ACHN (cell line): ENCODE measurements around the gene GATAD2B.
"Not testable (repeated sequence)": the region's sequence is repeated elsewhere in the genome, so short reads cannot be mapped to it uniquely, and the experiment has no call there.

ENCODE experiments used
- DNase-seq: peaks from one replicate; pipeline ENCODE4 v3.0.0-alpha.2; 2015
- in situ Hi-C: cut with HindIII; loops from 2 replicates; pipeline ENCODE4 v1.10.0; 2017; ENCODE audit warnings: low sequenced_read_pairs, low pct_ligation_motif_present, low pct_unique_long_range_greater_than_20kb

GATAD2B gene

DNA sequence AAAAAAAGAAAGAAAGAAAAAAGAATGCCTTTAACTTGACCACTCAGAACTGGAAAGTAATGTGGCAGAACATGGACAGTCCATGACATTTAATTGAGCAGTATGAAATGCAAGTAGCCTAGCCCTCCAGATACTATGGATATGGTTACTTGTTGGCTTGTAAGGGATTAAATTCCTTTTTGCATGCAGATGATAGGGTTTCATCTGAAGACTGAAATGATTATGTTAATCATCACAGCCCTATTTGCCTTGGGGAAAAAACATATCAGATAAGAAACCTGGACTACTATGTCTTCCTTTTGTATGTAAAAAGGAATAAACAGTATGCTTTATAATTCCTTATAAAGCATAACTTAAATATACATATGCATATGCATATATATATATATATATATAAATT, 66.0 kb downstream of the GATAD2B start:
- in situ Hi-C loops = no loop called here
- DNase-seq = no peak

GRCh38 chr1:153852170-153852569, 70.6 kb downstream of the GATAD2B start:
- DNase-seq = no peak
- in situ Hi-C loops = no loop called here

DNA sequence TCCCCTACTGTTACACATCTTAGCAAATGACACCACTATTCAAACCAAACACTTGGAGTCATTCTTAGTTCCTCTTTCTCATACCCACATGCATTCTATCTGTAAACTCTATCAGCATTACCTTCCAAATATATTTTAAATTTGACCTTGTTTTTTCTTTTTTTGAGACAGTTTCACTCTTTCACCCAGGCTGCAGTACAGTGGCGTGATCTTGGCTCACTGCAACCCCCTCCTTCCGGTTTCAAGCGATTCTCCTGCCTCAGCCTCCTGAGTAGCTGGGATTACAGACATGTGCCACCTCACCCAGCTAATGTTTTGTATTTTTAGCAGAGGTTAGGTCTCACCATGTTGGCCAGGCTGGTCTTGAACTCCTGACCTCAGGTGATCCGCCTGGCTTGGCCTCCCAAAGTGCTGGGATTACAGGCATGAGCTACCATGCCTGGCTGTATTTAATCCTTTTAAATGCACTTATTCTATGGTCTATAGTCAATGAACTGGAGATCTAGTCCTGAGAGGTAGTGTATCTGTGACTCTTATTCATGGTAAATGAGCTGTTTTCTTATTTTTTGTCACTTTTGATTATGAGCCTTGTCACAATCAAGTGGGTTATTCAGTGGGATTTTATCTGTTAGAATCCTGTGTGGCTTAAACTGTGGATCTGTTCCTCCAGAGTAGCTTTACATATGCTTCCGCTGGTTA, 73.1 kb downstream of the GATAD2B start:
- DNase-seq = no peak
- in situ Hi-C loops = no loop called here

GRCh38 chr1:153848805-153849204, 74.0 kb downstream of the GATAD2B start:
- DNase-seq = no peak
- in situ Hi-C loops = no loop called here

- no peak for DNase-seq
- in situ Hi-C loops = no loop called here
Measured at GRCh38 chr1:153845158-153845557, 77.6 kb downstream of the GATAD2B start.

- in situ Hi-C loops, DNase-seq: not testable (repeated sequence)
Measured at GRCh38 chr1:153844349-153844748, 78.4 kb downstream of the GATAD2B start.

DNA sequence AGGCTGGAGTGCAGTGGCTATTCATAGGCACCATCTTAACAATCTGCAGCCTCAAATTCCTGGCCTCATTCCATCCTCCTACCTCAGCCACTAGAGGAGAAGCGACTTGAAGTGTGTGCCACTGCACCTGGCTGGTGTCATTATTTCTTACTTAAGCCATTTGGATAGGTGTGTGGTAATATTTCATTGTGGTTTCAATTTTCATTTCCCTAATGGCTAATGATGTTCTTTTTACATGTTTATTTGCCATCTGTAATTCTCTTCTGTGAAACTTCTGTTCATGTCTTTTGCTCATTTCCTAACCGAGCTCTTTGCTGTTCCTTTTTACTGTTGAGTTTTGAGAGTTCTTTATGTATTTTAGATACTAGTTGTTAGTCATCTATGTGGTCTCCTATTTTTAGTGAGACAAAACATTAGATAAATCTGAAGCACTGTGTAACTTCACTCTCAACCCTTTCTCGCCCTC, 80.7 kb downstream of the GATAD2B start:
- in situ Hi-C loops = no loop called here
- DNase-seq = no peak

GRCh38 chr1:153841463-153841994, 81.2 kb downstream of the GATAD2B start:
- no peak for DNase-seq
- in situ Hi-C loops = no loop called here

DNA sequence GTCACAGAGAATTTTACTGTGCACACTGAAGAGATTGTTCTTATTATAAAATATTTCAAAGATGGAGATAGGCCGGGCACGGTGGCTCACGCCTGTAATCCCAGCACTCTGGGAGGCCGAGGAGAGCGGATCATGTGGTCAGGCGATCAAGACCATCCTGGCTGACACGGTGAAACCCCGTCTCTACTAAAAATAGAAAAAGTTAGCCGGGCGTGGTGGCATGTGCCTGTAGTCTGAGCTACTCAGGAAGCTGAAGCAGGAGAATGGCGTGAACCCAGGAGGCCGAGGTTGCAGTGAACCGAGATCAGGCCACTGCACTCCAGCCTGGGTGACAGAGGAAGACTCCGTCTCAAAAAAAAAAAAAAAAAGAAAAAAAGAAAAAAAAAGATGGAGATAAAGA, 82.0 kb downstream of the GATAD2B start:
- not testable (repeated sequence) for DNase-seq

DNA sequence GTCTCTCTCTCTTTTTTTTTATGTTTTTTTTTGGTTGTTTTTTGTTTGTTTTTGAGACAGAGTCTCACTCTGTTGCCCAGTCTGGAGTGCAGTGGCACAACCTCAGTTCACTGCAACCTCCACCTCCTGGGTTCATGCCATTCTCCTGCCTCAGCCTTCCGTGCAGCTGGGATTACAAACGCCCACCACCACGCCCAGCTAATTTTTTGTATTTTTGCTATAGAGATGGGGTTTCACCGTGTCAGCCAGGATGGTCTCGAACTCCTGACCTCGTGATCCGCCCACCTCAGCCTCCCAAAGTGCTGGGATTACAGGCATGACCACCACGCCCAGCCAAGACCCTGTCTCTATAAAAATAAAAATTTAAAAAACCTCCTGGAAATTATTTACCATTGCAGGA, 88.8 kb downstream of the GATAD2B start:
- in situ Hi-C loops = not testable (repeated sequence)

More for the DNA sequence above, 82.0 kb downstream of the GATAD2B start:
- in situ Hi-C loops = not testable (repeated sequence)

DNA sequence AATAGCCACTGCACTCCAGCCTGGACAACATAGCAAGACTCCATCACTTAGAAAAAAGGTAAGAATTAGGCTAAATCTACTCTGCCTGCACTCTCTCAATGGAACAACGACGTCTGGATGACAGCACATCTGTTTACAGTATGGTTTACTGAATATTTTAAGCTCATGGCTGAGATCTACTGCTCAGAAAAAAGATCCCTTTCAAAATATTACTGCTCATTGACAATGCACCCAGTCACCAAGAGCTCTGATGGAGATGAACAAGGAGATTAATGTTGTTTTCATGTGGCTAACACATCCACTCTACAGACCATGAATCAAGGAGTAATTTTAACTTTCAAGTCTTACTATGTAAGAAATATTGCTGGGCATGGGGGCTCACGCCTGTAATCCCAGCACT, 89.6 kb downstream of the GATAD2B start:
- DNase-seq = no peak
- in situ Hi-C loops = no loop called here

More for the DNA sequence above, 88.8 kb downstream of the GATAD2B start:
- DNase-seq = not testable (repeated sequence)

GRCh38 chr1:153832293-153832692, 90.5 kb downstream of the GATAD2B start:
- DNase-seq = no peak
- in situ Hi-C loops = no loop called here

GRCh38 chr1:153831026-153831425, 91.7 kb downstream of the GATAD2B start:
- no peak for DNase-seq
- in situ Hi-C loops = no loop called here

DNA sequence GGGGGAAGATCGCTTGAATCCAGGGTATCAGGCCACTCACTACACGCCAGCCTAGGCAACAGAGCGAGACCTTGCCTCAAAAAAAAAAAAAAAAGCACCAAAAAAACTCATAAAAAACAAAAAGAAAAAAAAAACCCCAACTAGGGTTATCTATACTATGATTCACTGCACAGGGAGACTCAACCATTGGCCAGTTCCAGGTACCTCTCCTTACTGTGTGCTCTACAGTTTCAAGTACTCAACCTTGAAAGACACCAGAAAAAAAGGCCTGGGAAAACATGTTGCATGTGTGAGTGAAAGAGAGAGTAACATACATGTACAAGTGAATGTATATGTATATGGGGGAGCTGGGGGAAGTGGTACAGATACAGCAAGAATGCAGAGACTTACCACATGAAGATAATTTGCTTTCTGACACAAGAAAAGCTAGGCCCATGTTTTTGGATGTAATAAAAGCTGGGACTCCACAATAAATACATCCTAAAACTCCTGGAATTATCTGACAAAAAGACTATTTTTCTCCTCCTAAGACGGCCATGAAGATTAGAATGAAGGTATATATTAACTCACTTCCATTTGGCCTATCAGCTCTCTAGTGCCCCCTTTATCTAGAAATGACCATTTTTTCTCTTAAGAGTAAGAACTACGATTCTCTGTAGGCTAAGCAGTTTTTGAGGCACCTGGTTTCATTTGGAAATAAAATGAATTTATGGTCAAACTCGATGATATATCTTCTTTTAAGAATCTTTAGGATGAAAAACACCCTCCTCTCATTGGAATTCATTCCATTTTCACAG, 95.4 kb downstream of the GATAD2B start:
- in situ Hi-C loops = no loop called here
- DNase-seq = no peak

DNA sequence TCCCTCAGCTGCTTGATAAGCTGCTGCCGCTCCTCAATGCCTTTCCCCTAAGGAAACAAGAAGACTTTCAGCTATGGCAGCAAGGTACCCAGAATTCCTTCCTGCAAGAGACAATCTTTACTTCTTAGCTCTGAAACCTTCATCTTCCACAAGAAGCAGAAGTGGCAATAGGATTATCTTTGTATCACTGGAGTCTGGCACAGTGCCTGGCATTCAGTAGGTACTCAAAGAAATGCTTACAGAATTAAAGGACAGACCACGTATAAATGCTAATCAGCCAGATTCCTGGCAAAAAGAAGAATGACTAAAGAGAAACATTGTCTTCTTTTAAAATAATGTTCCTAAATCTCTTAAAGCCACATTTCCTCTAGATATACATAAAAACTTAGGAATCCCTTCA, 103.9 kb downstream of the GATAD2B start:
- DNase-seq = no peak
- in situ Hi-C loops = no loop called here

- in situ Hi-C loops = no loop called here
- no peak for DNase-seq
Measured at GRCh38 chr1:153816283-153816889, 106.4 kb downstream of the GATAD2B start.

GRCh38 chr1:153805886-153806719, 116.7 kb downstream of the GATAD2B start:
- in situ Hi-C loops = no loop called here
- DNase-seq = no peak

- peak; percentile 81 for DNase-seq
Measured at GRCh38 chr1:153805042-153805745, 117.6 kb downstream of the GATAD2B start.

More at GRCh38 chr1:153805042-153805745, 117.6 kb downstream of the GATAD2B start:
- in situ Hi-C loops = no loop called here
